HepG2 (cell line): ENCODE data around the gene CSN2. TPM values are rescaled to one million over a fixed set of nuclear protein-coding genes. Genes with fewer than 3 reads are reported as not detected.

ENCODE experiments used
- AKNA ChIP-seq: sonication (generic); formaldehyde crosslinking; IDR thresholded peaks from 2 replicates; pipeline ENCODE4 v1.4.0; 2020; ENCODE audit warnings: missing genetic modification reagents, borderline replicate concordance
- ARHGAP35 ChIP-seq: sonication (generic); formaldehyde crosslinking; IDR thresholded peaks from 2 replicates; pipeline ENCODE4 v1.9.0; 2022; ENCODE audit warnings: mild to moderate bottlenecking, inconsistent platforms, moderate library complexity, missing genetic modification reagents, borderline replicate concordance
- HDAC2 ChIP-seq: sonication (generic); formaldehyde crosslinking; IDR thresholded peaks from 2 replicates; pipeline ENCODE4 v1.4.0; 2020; ENCODE audit warnings: missing genetic modification reagents
- HNF1A ChIP-seq, 2 experiments: sonication (generic) in 1 of 2; formaldehyde crosslinking in 1 of 2; IDR thresholded peaks; 2 replicates each; pipeline versions ENCODE4 v1.4.0 to v1.6.1; 2016 to 2020; ENCODE audit warnings: borderline replicate concordance in 1 of 2, low read depth in 1 of 2, mild to moderate bottlenecking in 1 of 2, missing genetic modification reagents in 1 of 2
- MAFF ChIP-seq: IDR thresholded peaks from 2 replicates; pipeline ENCODE4 v1.6.1; 2011; ENCODE audit warnings: low read depth, low read length, improper control_type of control experiment
- NCOA2 ChIP-seq: sonication (generic); formaldehyde crosslinking; IDR thresholded peaks from 2 replicates; pipeline ENCODE4 v1.8.0; 2022; ENCODE audit warnings: inconsistent platforms
- SNAPC5 ChIP-seq: sonication (generic); formaldehyde crosslinking; IDR thresholded peaks from 2 replicates; pipeline ENCODE4 v1.8.1; 2023; ENCODE audit warnings: mild to moderate bottlenecking, missing genetic modification reagents, borderline replicate concordance
- TEAD3 ChIP-seq: optimal IDR thresholded peaks from 2 replicates; pipeline ENCODE3; 2016; ENCODE audit warnings: borderline replicate concordance
- ZGPAT ChIP-seq: IDR thresholded peaks from 2 replicates; pipeline ENCODE4 v1.6.1; 2016; ENCODE audit warnings: mild to moderate bottlenecking
- ZMYM4 ChIP-seq: sonication (generic); formaldehyde crosslinking; IDR thresholded peaks from 2 replicates; pipeline ENCODE4 v1.8.1; 2023; ENCODE audit warnings: mild to moderate bottlenecking, missing genetic modification reagents
- ZNF20 ChIP-seq: sonication (generic); formaldehyde crosslinking; IDR thresholded peaks from 2 replicates; pipeline ENCODE4 v1.4.0; 2020; ENCODE audit warnings: mild to moderate bottlenecking, moderate library complexity, missing genetic modification reagents
- ZNF687 ChIP-seq: sonication (generic); formaldehyde crosslinking; IDR thresholded peaks from 2 replicates; pipeline ENCODE4 v1.5.1; 2020; ENCODE audit warnings: mild to moderate bottlenecking, missing genetic modification reagents, moderate library complexity
- ZSCAN31 ChIP-seq: sonication (generic); formaldehyde crosslinking; IDR thresholded peaks from 2 replicates; pipeline ENCODE4 v1.5.0; 2020; ENCODE audit warnings: low read depth, mild to moderate bottlenecking, missing genetic modification reagents
- ZSCAN9 ChIP-seq: IDR thresholded peaks from 2 replicates; pipeline ENCODE4 v1.6.1; 2016; ENCODE audit warnings: borderline replicate concordance
- polyA plus RNA-seq, 8 experiments: library from polyadenylated mRNA; depleted of rRNA in 3 of 8; stranded (reverse) in 7 of 8; unstranded in 1 of 8; fragments of >200 nt; fragmentation: Illumina TruSeq in 4 of 8; extraction: Trizol in 4 of 8; gene quantifications; 2 replicates each; pipeline versions ENCODE4 v1.2.1 to v1.2.3, GENCODE V29; 2011 to 2016; ENCODE audit warnings: low read depth in 4 of 8, missing spikeins in 1 of 8, mixed read lengths in 1 of 8; ENCODE audit not compliant: insufficient read depth in 1 of 8
- total RNA-seq, 5 experiments: library from RNA; depleted of rRNA; stranded (reverse); fragments of >200 nt; fragmentation: Illumina TruSeq; extraction: Trizol; gene quantifications; 2 replicates each; pipeline ENCODE4 v1.2.3, GENCODE V29; 2016; ENCODE audit warnings: low read depth in 1 of 5

CSN2 gene
- total and polyA plus RNA-seq, 2 of the 13 experiments (the other 11 are each of a cell fraction or from before 2014, with no cell fraction given): 0.15 TPM; not detected in 1

GRCh38 chr4:69984030-69984443, 18.5 kb upstream of the CSN2 start (continued):
- 0 out of 2 replicates have a peak, but pooled peaks have one; percentile 39 for TF ChIP-seq HNF1A (IDR thresholded peaks at IDR 0.05; ENCODE audit: low read depth)
- TF ChIP-seq HNF1A (CRISPR knock-in tag; IDR thresholded peaks at IDR 0.05; ENCODE audit: borderline replicate concordance): no peak; the same call in 1 of the 2 replicates
- 0 out of 2 replicates have a peak, but pooled peaks have one; percentile 49 for TF ChIP-seq ZSCAN9 (CRISPR knock-in tag)
- peak; percentile 79 for TF ChIP-seq MAFF
- TF ChIP-seq ZNF687 (CRISPR knock-in tag): peak; percentile 17; the same call in 1 of the 2 replicates
- no peak for TF ChIP-seq ARHGAP35
- no peak for TF ChIP-seq SNAPC5 (CRISPR knock-in tag)
- TF ChIP-seq TEAD3 (CRISPR knock-in tag): peak; percentile 62
- TF ChIP-seq ZSCAN31 (CRISPR knock-in tag): peak; percentile 82; the same call in 1 of the 2 replicates
- peak; percentile 64; the same call in 1 of the 2 replicates for TF ChIP-seq ZGPAT
- TF ChIP-seq NCOA2 (CRISPR knock-in tag): peak; percentile 57; the same call in 1 of the 2 replicates
- TF ChIP-seq ZNF20: no peak
- peak; percentile 38; the same call in 1 of the 2 replicates for TF ChIP-seq HDAC2 (CRISPR knock-in tag)
- peak; percentile 95 for TF ChIP-seq ZMYM4
- TF ChIP-seq AKNA (CRISPR knock-in tag): no peak
